HG02759 (cell line): Measurements from ENCODE around the gene TMEM59L.

Experiments
- ATAC-seq: cut with Tn5 transposase; IDR thresholded peaks from one replicate; pipeline ENCODE4 v1.9.1; 2021; ENCODE audit warnings: mild to moderate bottlenecking, moderate library complexity; ENCODE audit not compliant: unreplicated experiment

TMEM59L gene

DNA sequence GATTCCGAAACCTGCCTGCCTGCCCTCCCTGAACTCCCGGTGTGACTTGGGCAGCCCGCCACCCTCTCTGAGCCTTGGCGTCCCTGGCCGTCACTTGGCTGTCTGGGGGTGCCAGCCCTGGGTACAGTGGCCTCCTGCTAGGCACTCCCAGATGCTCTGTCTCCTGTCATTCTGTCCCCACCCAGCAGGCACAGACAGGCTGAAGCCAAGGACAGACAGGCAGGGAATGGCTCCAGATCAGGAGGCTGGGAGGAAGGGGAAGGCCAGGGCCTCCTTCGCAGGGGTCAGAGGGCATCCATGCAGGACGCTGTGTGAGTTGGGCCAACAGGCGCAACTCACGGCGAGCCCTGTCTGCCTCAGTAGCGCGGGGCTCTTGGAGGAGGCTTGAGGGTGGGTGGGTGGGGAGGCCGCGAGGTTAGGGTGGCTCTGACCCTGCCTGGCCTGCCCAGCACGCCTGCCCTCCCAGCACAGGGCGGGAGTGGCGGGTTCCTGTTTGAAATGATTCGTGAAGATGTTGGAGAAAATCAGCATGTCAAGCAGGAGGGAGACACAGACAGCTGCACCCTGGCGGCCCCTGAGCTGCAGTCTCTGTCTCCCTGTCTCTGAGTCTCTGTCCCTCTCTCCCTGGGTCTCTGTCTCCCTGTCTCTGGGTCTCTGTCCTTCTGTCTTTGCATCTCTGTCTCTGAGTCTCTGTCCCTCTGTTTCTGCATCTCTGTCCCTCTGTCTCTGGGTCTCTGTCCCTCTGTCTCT, 43.8 kb downstream of the TMEM59L start:
- no peak for ATAC-seq

DNA sequence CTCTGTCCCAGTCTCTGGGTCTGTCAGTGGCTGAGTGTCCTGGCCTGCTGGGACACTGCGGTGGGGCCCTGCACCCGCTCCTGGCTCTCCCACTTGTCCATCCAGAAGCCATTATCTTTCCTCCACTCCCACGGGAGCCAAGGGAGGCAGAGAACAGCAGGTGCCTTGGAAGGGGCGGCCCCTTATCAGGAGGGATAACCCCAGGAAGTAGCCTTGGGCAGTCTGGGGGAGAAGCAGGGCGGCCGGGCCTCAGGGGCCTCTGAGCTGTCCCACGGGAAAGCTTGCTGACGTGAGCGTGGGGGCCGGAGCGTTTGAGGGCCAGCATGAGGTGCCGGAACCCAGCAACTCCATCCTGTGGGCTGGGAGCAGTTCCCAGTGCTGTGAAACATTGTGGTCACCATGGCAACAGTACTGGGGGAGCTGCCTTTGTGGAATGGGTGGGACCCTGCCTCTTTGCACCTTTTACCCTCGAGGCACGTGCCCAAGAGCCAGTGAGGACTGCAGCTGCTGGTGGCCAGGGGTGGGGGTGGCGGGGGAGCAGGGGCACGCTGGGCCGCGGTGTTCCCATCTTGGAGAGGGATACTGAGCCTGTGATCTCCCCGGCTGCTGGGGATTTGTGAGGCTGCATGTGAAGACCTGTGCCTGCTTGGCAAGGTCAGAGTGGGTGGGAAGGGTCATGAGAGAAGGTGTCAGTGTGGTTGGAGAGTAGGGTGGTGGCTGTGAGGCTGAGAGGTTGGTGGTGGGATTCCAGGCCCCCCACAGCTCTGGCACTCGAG, 45.1 kb downstream of the TMEM59L start:
- no peak for ATAC-seq

GRCh38 chr19:18658366-18658855, 45.7 kb downstream of the TMEM59L start:
- ATAC-seq: no peak

DNA sequence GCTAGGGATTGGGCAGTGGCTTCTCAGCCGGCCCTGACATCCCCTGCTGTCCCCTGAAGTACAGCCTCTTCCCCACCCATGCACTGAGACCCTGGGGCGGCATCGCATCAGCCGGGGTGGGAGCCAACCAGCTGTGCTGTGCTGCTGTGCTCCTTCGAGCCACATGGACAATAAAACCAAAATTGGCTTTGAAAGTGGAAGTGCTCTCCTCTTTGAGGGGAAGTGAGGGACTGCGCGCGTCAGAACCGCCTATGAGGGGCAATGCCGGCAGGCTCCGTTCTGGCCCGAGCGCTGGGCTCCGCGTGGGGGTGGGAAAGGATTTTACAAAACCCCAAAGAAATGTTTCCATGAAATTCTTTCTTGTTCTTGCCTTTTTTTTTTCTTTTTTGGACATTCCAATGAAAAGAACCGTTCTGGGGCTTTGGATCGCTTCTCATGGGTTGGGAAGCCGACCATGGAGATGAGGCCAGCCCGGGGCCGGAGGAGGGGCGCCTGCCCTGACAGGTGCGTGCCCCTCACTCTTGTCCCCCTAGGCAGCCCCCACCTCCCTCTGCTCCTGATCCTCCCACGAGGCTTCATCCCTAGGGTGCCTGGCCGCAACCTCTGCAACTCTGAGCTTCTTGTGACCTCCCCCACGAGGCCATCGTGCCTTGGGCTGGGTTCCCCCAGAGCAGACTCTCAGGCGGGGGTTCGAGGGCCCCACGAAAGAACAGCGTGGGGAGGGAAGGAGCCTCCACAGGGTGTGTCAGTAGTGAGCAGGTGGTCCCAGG, 46.8 kb downstream of the TMEM59L start:
- ATAC-seq: no peak

- ATAC-seq: no peak
These were observed 47.6 kb downstream of the TMEM59L start for GRCh38 chr19:18660051-18660910.

DNA sequence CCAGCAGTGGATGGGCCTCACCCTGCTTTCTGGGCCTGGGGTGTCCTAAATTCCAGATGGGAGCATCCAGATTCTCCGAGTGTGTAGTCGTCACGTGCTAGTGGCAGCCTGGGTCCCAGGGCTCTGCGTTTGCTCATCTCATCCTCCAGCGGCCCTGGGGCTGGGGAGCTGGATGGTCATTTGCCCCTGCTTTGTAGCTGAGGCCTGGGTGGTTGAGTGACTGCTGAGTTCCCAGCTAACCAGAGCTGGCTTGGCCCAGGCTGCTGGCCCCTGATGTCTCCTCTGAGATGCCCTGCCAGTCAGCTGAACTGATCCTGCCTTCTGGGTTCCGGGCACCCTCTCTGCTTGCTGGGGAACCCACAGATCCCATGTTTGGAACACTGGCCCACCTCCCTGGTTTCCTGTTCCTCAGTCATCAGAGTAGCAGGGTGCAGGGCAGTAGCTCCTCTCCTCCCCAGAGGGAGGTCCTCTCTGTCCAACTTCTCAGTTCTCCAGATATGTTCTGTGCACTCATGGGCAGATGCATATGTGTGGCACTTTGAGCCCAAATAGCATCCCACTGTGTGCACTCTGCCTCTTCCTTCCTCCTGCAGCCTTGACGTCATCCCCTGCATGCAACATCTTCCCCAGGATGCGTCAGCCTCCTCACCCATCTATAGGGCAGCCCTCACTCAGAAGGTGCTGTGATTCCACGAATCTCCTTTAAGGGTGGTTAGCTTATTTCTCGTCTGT, 48.4 kb downstream of the TMEM59L start:
- ATAC-seq: no peak

DNA sequence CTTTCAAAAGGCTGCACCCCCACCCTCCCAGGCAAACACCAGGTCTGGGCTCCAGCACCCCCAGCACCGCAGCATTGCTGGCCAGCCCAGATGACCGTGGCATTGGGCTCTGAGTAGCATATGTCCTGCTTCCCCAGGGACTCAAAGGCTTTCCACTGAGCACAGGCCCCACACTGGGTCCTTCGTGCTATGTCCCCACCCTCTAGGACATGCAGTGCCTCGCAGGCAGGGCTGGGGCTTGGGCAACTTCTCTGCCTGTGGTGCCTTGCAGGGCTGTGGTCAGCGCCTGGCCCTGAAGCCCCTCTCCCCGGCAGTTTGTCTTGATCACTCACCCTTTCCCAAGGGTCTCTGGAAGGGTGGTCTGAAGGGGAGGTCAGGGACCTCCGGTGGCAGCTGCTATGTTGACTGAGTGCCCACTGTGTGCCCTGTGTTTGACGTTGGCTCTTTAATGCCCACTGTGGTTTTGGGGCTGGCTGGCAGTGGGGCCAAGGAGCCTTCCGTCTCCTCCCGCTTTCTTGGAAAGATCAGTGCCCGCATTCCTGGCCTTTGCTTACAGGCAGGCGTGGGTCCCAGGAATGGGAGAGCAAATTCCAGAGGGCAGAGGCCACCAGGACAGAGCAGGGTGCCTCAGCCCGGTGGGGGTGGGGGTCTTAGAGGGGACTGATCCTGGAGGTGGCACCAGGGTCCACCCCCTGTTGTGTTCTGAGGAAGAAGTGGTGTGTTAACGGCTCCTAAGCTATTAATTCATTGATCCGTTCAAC, 50.5 kb downstream of the TMEM59L start:
- ATAC-seq: no peak

DNA sequence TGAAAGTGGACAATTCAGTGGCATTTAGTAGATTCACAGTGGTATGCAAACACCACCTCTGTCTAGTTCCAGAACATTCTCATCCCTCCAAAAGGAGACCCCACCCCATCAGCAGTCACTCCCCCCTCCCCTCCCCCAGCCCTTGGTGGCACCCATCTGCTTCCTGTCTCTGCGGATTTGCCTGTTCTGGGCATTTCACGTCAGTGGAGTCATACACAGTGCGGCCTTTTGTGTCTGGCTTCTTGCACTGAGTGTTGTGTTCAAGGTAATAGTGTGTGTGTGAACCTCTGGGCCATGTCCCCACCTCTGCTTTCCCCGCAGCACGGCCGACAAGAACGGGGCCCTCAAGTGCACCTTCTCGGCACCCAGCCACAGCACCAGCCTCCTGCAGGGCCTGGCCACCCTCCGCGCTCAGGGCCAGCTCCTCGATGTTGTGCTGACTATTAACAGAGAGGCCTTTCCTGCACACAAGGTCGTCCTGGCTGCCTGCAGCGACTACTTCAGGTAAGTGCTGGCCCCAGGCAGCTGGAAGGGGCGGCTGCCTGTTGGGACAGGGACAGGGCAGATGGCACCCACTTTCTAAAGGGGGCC, 51.4 kb downstream of the TMEM59L start:
- ATAC-seq: no peak

DNA sequence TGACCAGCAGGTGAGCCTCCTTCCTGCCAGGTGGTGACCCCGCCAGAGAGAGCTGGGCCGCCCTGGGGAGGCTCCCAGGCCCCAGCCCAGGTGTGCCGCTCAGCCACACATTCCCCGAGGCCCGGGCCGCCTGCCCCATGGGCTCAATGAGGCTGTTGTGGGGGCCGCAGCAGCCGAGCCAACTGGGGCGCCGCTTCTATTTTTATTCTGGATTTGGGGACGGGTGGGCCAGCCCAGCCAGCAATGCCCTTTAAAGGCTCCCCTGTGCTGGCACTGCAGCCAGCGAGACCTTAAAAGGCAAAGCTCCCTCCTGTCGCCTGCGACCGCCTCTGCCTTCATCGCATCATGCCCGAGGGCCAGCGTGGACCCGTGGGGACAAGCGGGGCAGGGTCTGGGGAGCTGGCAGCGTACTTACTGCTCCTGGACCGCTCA, 53.1 kb downstream of the TMEM59L start:
- no peak for ATAC-seq

DNA sequence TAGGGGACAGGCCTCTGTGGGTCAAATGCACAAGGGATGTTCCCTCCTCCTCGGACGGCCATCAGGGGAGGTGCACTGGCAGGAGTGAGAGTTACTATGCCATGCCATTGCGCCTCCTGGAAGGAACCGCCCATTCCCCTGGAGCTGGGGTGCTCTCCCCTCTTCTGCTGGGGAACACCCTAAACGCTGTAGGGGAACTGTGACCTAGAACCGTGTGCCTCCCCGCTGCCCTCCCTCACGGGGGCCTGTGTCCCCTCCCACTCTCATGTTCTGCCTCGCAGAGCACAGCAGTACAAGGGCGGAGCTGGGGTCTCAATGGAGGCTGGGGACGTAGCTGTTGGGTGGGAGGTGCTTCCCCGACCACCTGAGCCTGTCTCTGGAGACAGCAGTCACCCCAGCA, 53.6 kb downstream of the TMEM59L start:
- ATAC-seq: no peak

GRCh38 chr19:18666784-18667183, 54.1 kb downstream of the TMEM59L start:
- ATAC-seq: no peak

DNA sequence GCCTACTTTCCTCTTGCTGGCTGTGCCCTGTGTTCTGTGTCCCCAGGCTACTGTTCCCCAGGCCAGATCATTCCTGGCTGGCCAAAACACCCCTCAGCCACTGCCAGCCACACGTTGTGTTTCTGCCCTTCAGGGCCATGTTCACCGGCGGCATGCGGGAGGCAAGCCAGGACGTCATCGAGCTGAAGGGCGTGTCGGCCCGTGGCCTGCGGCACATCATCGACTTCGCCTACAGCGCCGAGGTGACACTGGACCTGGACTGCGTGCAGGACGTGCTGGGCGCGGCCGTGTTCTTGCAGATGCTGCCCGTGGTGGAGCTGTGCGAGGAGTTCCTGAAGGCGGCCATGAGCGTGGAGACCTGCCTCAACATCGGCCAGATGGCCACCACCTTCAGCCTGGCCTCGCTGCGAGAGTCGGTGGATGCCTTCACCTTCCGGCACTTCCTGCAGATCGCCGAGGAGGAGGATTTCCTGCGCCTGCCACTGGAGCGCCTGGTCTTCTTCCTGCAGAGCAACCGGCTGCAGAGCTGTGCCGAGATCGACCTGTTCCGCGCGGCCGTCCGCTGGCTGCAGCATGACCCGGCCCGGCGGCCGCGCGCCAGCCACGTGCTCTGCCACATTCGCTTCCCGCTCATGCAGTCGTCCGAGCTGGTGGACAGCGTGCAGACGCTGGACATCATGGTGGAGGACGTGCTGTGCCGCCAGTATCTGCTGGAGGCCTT, 55.0 kb downstream of the TMEM59L start:
- no peak for ATAC-seq

- ATAC-seq: no peak
These were observed 55.6 kb downstream of the TMEM59L start for GRCh38 chr19:18668252-18668631.

GRCh38 chr19:18668744-18669523, 56.3 kb downstream of the TMEM59L start:
- no peak for ATAC-seq

GRCh38 chr19:18669524-18669817, 56.8 kb downstream of the TMEM59L start:
- no peak for ATAC-seq

DNA sequence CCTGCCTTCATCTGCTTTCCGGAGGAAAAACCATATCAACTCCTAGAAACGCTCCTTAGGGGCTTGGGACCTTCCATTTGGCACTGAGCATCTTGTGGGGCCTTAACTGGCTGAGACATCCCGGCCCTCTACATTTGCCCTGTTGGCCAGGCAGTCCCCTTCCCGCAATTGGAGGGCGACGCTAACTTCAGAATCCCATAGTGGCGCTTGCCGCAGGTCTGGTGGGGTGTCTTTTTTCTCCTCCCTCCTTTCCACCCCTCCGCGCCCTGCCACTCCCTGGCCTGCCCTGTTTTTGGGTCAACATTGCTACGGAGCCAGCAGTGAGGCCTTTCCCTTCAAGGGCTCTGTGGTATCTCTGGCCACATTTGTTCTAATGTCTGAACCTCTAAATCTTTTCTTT, 57.2 kb downstream of the TMEM59L start:
- ATAC-seq: no peak

DNA sequence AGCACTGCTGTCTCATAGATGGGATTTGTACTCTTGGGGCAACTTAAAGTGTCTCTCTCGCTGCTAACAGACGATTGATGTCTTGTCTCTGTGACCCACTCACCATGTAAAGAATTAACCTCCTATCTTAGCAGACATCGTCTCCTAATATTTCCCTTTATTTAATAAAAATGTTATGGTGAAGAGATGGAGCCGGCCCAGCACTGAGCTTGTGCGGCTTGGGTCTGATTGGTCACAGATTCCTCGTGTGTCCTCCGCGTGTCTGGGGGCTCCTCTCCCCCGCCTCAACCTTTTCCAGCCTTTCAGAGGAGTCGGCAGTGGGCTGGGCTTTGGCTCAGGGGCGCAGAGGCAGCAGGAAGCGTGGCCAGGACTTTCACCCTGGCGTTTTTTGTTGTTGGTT, 57.6 kb downstream of the TMEM59L start:
- ATAC-seq: no peak
